Measurements from ENCODE around the gene PLLP.

PLLP gene

GRCh38 chr16:57255686-57256415 lies 28.6 kb downstream of the PLLP start:
- Histone ChIP-seq H4K20me1 (ENCODE audit: insufficient read depth, low read length, poor library complexity, severe bottlenecking) (no peaks in the 10 kb centered on the region), H2AFZ (ENCODE audit: low read length) (no peak overlapping the region), H3K9me3 (ENCODE audit: insufficient read depth, low read depth, low read length) (no peaks in the 10 kb centered on the region), H3K27me3 (ENCODE audit: insufficient read depth, low read length, poor library complexity, severe bottlenecking) (no peaks in the 10 kb centered on the region), H3K9me2 (replicated peaks; ENCODE audit: low read depth, low read length) (no peaks in the 10 kb centered on the region), H3F3A (ENCODE audit: low read depth) (no peaks in the 10 kb centered on the region), H3K9ac (ENCODE audit: low read depth, low read length, poor library complexity, severe bottlenecking) (no peak overlapping the region), H3K36me3 (ENCODE audit: insufficient read depth, low read length) (peaks cover 16% of the 10 kb centered on the region; the same call in 1 of the 2 replicates), H3K4me1 (ENCODE audit: insufficient read depth, low read length, poor library complexity, severe bottlenecking) (no peaks in the 10 kb centered on the region), H3K79me2 (ENCODE audit: insufficient read depth, low read length) (no peaks in the 10 kb centered on the region), H3K4me2 (ENCODE audit: low read depth, low read length, poor library complexity, severe bottlenecking) (no peak overlapping the region), H3K4me3 (ENCODE audit: low read length, poor library complexity, severe bottlenecking) (no peak overlapping the region)
- TF ChIP-seq EZH2phosphoT487 (IDR thresholded peaks at IDR 0.05; ENCODE audit: borderline replicate concordance) (no peak), CTCF (conservative IDR thresholded peaks at IDR 0.05; ENCODE audit: low read length) (no peak)

DNA sequence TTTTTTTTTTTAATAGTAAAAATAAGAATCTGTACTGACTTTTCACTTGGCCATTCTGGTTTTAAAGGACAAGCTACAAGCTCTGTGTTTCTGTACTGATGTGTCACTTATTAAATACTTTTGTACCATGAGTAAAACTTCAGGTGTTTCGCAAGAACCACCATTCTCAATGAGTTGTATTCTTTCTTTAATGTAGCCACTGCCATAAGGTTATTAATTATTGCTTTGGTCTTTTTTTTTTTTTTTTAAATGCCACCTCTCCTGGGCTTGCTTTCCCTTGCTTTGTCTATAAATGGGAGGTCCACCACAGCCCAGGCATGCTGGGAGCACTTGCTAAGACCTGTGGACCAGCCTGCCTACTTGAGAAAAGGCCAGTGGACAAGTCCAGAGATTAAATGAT lies 31.0 kb downstream of the PLLP start:
- H3F3A ChIP-seq (ENCODE audit: low read depth): no peaks in the 10 kb centered on the region
- TF ChIP-seq CTCF (conservative IDR thresholded peaks at IDR 0.05; ENCODE audit: low read length): no peak
- no peak for TF ChIP-seq EZH2phosphoT487 (IDR thresholded peaks at IDR 0.05; ENCODE audit: borderline replicate concordance)
- no peaks in the 10 kb centered on the region for H4K20me1 ChIP-seq (ENCODE audit: insufficient read depth, low read length, poor library complexity, severe bottlenecking)
- no peaks in the 10 kb centered on the region for H3K9me2 ChIP-seq (replicated peaks; ENCODE audit: low read depth, low read length)
- H3K9me3 ChIP-seq (ENCODE audit: insufficient read depth, low read depth, low read length): no peaks in the 10 kb centered on the region
- no peak overlapping the region for H3K4me2 ChIP-seq (ENCODE audit: low read depth, low read length, poor library complexity, severe bottlenecking)
- H3K79me2 ChIP-seq (ENCODE audit: insufficient read depth, low read length): no peaks in the 10 kb centered on the region
- no peaks in the 10 kb centered on the region for H3K4me1 ChIP-seq (ENCODE audit: insufficient read depth, low read length, poor library complexity, severe bottlenecking)
- no peaks in the 10 kb centered on the region for H3K27me3 ChIP-seq (ENCODE audit: insufficient read depth, low read length, poor library complexity, severe bottlenecking)
- H3K4me3 ChIP-seq (ENCODE audit: low read length, poor library complexity, severe bottlenecking): no peak overlapping the region
- H3K9ac ChIP-seq (ENCODE audit: low read depth, low read length, poor library complexity, severe bottlenecking): no peak overlapping the region
- H3K36me3 ChIP-seq (ENCODE audit: insufficient read depth, low read length): peaks cover 23% of the 10 kb centered on the region; the same call in 1 of the 2 replicates
- H2AFZ ChIP-seq (ENCODE audit: low read length): no peak overlapping the region

GRCh38 chr16:57252148-57252721 lies 32.2 kb downstream of the PLLP start:
- H3K4me1 ChIP-seq (ENCODE audit: insufficient read depth, low read length, poor library complexity, severe bottlenecking): no peaks in the 10 kb centered on the region
- H3K9ac ChIP-seq (ENCODE audit: low read depth, low read length, poor library complexity, severe bottlenecking): no peak overlapping the region
- H4K20me1 ChIP-seq (ENCODE audit: insufficient read depth, low read length, poor library complexity, severe bottlenecking): no peaks in the 10 kb centered on the region
- H3K4me2 ChIP-seq (ENCODE audit: low read depth, low read length, poor library complexity, severe bottlenecking): no peak overlapping the region
- H3K4me3 ChIP-seq (ENCODE audit: low read length, poor library complexity, severe bottlenecking): no peak overlapping the region
- H3K36me3 ChIP-seq (ENCODE audit: insufficient read depth, low read length): peaks cover 23% of the 10 kb centered on the region; the same call in 1 of the 2 replicates
- no peak overlapping the region for H2AFZ ChIP-seq (ENCODE audit: low read length)
- H3K9me2 ChIP-seq (replicated peaks; ENCODE audit: low read depth, low read length): no peaks in the 10 kb centered on the region
- TF ChIP-seq CTCF (conservative IDR thresholded peaks at IDR 0.05; ENCODE audit: low read length): no peak
- TF ChIP-seq EZH2phosphoT487 (IDR thresholded peaks at IDR 0.05; ENCODE audit: borderline replicate concordance): no peak
- H3K27me3 ChIP-seq (ENCODE audit: insufficient read depth, low read length, poor library complexity, severe bottlenecking): no peaks in the 10 kb centered on the region
- no peaks in the 10 kb centered on the region for H3K79me2 ChIP-seq (ENCODE audit: insufficient read depth, low read length)
- no peaks in the 10 kb centered on the region for H3K9me3 ChIP-seq (ENCODE audit: insufficient read depth, low read depth, low read length)
- H3F3A ChIP-seq (ENCODE audit: low read depth): no peaks in the 10 kb centered on the region
